PFSK-1 (cell line): ENCODE measurements around the gene EFCAB6.

Experiments
- FOXP2 ChIP-seq: optimal IDR thresholded peaks from 2 replicates; pipeline ENCODE3; 2011; ENCODE audit warnings: borderline replicate concordance, control low read depth, inconsistent platforms; ENCODE audit not compliant: insufficient read depth; ENCODE audit errors: extremely low read length, extremely low read depth
- POLR2AphosphoS5 ChIP-seq: IDR thresholded peaks from 2 replicates; pipeline ENCODE4 v1.6.1; 2012; ENCODE audit warnings: low read depth, mild to moderate bottlenecking, control low read depth, low read length, moderate library complexity
- REST ChIP-seq, 2 experiments: IDR thresholded peaks; 2 replicates each; pipeline versions ENCODE4 v1.6.1 to v1.8.0; 2011 to 2012; ENCODE audit warnings: low read depth in 2 of 2, low read length in 2 of 2, control low read depth in 1 of 2, inconsistent platforms in 1 of 2, mild to moderate bottlenecking in 1 of 2, moderate library complexity in 1 of 2; ENCODE audit not compliant: insufficient read depth in 1 of 2
- SIN3A ChIP-seq: IDR thresholded peaks from 2 replicates; pipeline ENCODE4 v1.6.1; 2012; ENCODE audit warnings: mild to moderate bottlenecking, low read length, moderate library complexity, borderline replicate concordance; ENCODE audit not compliant: insufficient read depth
- TAF1 ChIP-seq: IDR thresholded peaks from 2 replicates; pipeline ENCODE4 v1.6.1; 2012; ENCODE audit warnings: low read length, control low read depth, borderline replicate concordance; ENCODE audit not compliant: insufficient read depth

DNA sequence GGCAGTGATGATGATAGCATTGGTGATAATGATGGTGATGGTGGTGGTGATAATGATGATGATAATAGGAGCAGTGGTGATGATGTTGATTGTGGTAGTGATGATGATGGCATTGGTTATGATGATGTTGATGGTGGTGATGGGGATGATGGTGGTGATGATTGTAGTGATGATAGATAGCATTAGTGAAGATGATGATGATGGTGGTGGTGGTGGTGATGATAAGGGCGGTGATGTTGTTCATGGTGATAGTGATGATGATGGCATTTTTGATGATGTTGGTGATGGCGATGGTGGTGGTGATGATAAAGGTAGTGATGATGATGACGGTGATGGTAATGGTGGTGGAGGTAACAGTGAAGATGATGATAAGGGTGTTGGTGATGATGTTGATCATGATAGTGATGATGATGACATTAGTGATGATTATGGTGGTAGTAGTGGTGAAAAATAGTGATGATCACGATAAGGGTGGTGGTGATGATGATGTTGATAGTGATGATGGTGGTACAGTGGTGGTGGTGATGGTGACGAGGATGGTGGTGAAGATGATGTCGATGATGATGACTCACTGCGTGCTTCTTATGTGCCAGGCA is 307.3 kb downstream of the EFCAB6 start:
- TF ChIP-seq TAF1 = no peak
- no peak for TF ChIP-seq SIN3A
- TF ChIP-seq POLR2AphosphoS5 = no peak
- no peak for TF ChIP-seq REST (IDR thresholded peaks at IDR 0.05; ENCODE audit: insufficient read depth in 1 of 2, low read depth in 2 of 2, low read length in 2 of 2)
- TF ChIP-seq FOXP2 = no peak
